Activated T-cell treated with anti-CD3 and anti-CD28 coated beads for 24 hours (primary cell): ENCODE measurements around the gene TENM4.

Experiments
- DNase-seq: peaks from one replicate; pipeline ENCODE4 v3.0.0-alpha.2; 2020; ENCODE audit warnings: low read depth

Gene TENM4

GRCh38 chr11:78784321-78785061 lies 656.3 kb downstream of the TENM4 start:
- DNase-seq = no peak

GRCh38 chr11:78783846-78784245 lies 657.0 kb downstream of the TENM4 start:
- no peak for DNase-seq

GRCh38 chr11:78783301-78783700 lies 657.5 kb downstream of the TENM4 start:
- DNase-seq = no peak

GRCh38 chr11:78782725-78783124 lies 658.1 kb downstream of the TENM4 start:
- DNase-seq = no peak

- no peak for DNase-seq
Measured at GRCh38 chr11:78780889-78781288, 659.9 kb downstream of the TENM4 start.

GRCh38 chr11:78773492-78773891 lies 667.3 kb downstream of the TENM4 start:
- no peak for DNase-seq

GRCh38 chr11:78773077-78773476 lies 667.8 kb downstream of the TENM4 start:
- DNase-seq = no peak

GRCh38 chr11:78772186-78772585 lies 668.6 kb downstream of the TENM4 start:
- DNase-seq = no peak

- no peak for DNase-seq
Measured at GRCh38 chr11:78770931-78771330, 669.9 kb downstream of the TENM4 start.

- DNase-seq = no peak
Measured at GRCh38 chr11:78768971-78769370, 671.9 kb downstream of the TENM4 start.

GRCh38 chr11:78768345-78768744 lies 672.5 kb downstream of the TENM4 start:
- DNase-seq = no peak

- no peak for DNase-seq
Measured at GRCh38 chr11:78767027-78767932, 673.5 kb downstream of the TENM4 start.

- no peak for DNase-seq
Measured at GRCh38 chr11:78764946-78765345, 675.9 kb downstream of the TENM4 start.

GRCh38 chr11:78763664-78764063 lies 677.2 kb downstream of the TENM4 start:
- DNase-seq = no peak

GRCh38 chr11:78762105-78762504 lies 678.7 kb downstream of the TENM4 start:
- DNase-seq = no peak

GRCh38 chr11:78759071-78759470 lies 681.8 kb downstream of the TENM4 start:
- DNase-seq = no peak

GRCh38 chr11:78753297-78753696 lies 687.5 kb downstream of the TENM4 start:
- DNase-seq = no peak

- no peak for DNase-seq
Measured at GRCh38 chr11:78752494-78752893, 688.3 kb downstream of the TENM4 start.

- no peak for DNase-seq
Measured at GRCh38 chr11:78748918-78749690, 691.7 kb downstream of the TENM4 start.

GRCh38 chr11:78744949-78745348 lies 695.9 kb downstream of the TENM4 start:
- DNase-seq = no peak

- DNase-seq = no peak
Measured at GRCh38 chr11:78744202-78744601, 696.6 kb downstream of the TENM4 start.

- no peak for DNase-seq
Measured at GRCh38 chr11:78742430-78742829, 698.4 kb downstream of the TENM4 start.
